Lower lobe of right lung (tissue), 2 donors: ENCODE results near the gene PKD1. TPM values are rescaled to one million over a fixed set of nuclear protein-coding genes. Genes with fewer than 3 reads are reported as not detected.

Source experiments
- ATAC-seq, 2 donors: fragments of 200-7000 bp; cut with Tn5 transposase; one replicate each; pipeline ENCODE4 v1.9.1; 2020 to 2022; ENCODE audit warnings: mild to moderate bottlenecking in 2 of 2, moderate library complexity in 2 of 2
- DNase-seq: peaks from one replicate; pipeline ENCODE4 v3.0.0-alpha.2; 2020
- H3K27ac ChIP-seq: fragments of 200-600 bp; one replicate; pipeline ENCODE4 v1.8.0; 2022
- H3K27me3 ChIP-seq: fragments of 200-600 bp; one replicate; pipeline ENCODE4 v1.8.0; 2022; ENCODE audit warnings: low read depth
- H3K36me3 ChIP-seq: fragments of 200-600 bp; one replicate; pipeline ENCODE4 v1.8.0; 2022; ENCODE audit warnings: mild to moderate bottlenecking
- H3K4me1 ChIP-seq: fragments of 200-600 bp; one replicate; pipeline ENCODE4 v1.8.0; 2022
- H3K4me3 ChIP-seq: fragments of 200-600 bp; one replicate; pipeline ENCODE4 v1.8.0; 2022; ENCODE audit warnings: mild to moderate bottlenecking
- H3K9me3 ChIP-seq: fragments of 200-600 bp; one replicate; pipeline ENCODE4 v1.8.0; 2022
- CTCF ChIP-seq: fragments of 200-600 bp; IDR thresholded peaks from one replicate; pipeline ENCODE4 v1.8.0; 2022; ENCODE audit warnings: antibody characterized with exemption, mild to moderate bottlenecking
- intact Hi-C: fragments of 100-400 bp; cut with DNase I; formaldehyde crosslinking; loops from one replicate; pipeline ENCODE4 v1.11.0; 2022
- total RNA-seq: library from RNA; stranded (reverse); fragmentation: NEBNext Ultra II Directional; extraction: Animal tissue kit (Norgen Biotek cat#: 25700); gene quantifications from one replicate; pipeline ENCODE4 v1.2.1, GENCODE V29; 2021
- donor health status: DM: no; HTN: yes; CAD: no; lungs with severe emphysema.

The PKD1 gene
- total RNA-seq, 1 donor from 2014 or later, result 81.6 TPM

- intact Hi-C loops, result no loop called here
- Histone ChIP-seq H3K36me3 (peaks cover 11% of the 10 kb centered on the region), H3K27me3 (no peaks in the 10 kb centered on the region), H3K27ac (peak overlapping the region; percentile 75), H3K4me1 (peaks cover 79% of the 10 kb centered on the region), H3K4me3 (no peak overlapping the region), H3K9me3 (no peaks in the 10 kb centered on the region)
- no peak for TF ChIP-seq CTCF
- no peak for ATAC-seq
- DNase-seq, result no peak
Measured at GRCh38 chr16:2157480-2158261, 22.0 kb upstream of the PKD1 start.

GRCh38 chr16:2156849-2157224 lies 21.1 kb upstream of the PKD1 start:
- no peak for TF ChIP-seq CTCF
- no peaks in the 10 kb centered on the region for H3K9me3 ChIP-seq
- intact Hi-C loops, result no loop called here
- DNase-seq (no peak), ATAC-seq (no peak)
- H3K36me3 ChIP-seq, result peaks cover 16% of the 10 kb centered on the region
- H3K4me3 ChIP-seq, result peak overlapping the region; percentile 75
- H3K27me3 ChIP-seq, result no peaks in the 10 kb centered on the region
- peaks cover 86% of the 10 kb centered on the region for H3K4me1 ChIP-seq
- peak overlapping the region; percentile 83 for H3K27ac ChIP-seq

GRCh38 chr16:2155977-2156848 lies 20.5 kb upstream of the PKD1 start:
- peak overlapping the region; percentile 83 for H3K27ac ChIP-seq
- peaks cover 21% of the 10 kb centered on the region for H3K36me3 ChIP-seq
- H3K4me3 ChIP-seq, result peak overlapping the region; percentile 75
- H3K4me1 ChIP-seq, result peaks cover 86% of the 10 kb centered on the region
- ATAC-seq (no peak), DNase-seq (peak; percentile 66)
- intact Hi-C loops, result no loop called here
- no peak for TF ChIP-seq CTCF
- H3K27me3 ChIP-seq, result no peaks in the 10 kb centered on the region
- H3K9me3 ChIP-seq, result no peaks in the 10 kb centered on the region

- Histone ChIP-seq H3K27me3 (no peaks in the 10 kb centered on the region), H3K36me3 (peaks cover 21% of the 10 kb centered on the region), H3K4me3 (peak within 1 kb of the TSS; percentile 75), H3K9me3 (no peaks in the 10 kb centered on the region), H3K27ac (peak within 1 kb of the TSS; percentile 83), H3K4me1 (peaks cover 85% of the 10 kb centered on the region)
- intact Hi-C loops, result no loop called here
- ATAC-seq (peak; percentile 94), DNase-seq (peak; percentile 99)
- no peak for TF ChIP-seq CTCF
Measured at GRCh38 chr16:2155091-2155950, 19.6 kb upstream of the PKD1 start, which contains the start of gene TRAF7. Gene TRAF7, plus strand, starts transcription at chr16:2155782. Its CDS starts 8,139 bp downstream, at chr16:2163921.

- ATAC-seq, result no peak
- H3K4me3 ChIP-seq, result peak overlapping the region; percentile 75
- intact Hi-C loops, result no loop called here
- peak overlapping the region; percentile 83 for H3K27ac ChIP-seq
- H3K27me3 ChIP-seq, result no peaks in the 10 kb centered on the region
- no peak for DNase-seq
- no peak for TF ChIP-seq CTCF
- peaks cover 21% of the 10 kb centered on the region for H3K36me3 ChIP-seq
- no peaks in the 10 kb centered on the region for H3K9me3 ChIP-seq
- H3K4me1 ChIP-seq, result peaks cover 85% of the 10 kb centered on the region
Measured at GRCh38 chr16:2154533-2155090, 18.9 kb upstream of the PKD1 start.
